NCI-H2196 (cell line): ENCODE measurements around the gene CDH22.

Experiments
- DNase-seq: peaks from one replicate; lab custom pipeline; 2025; ENCODE audit not compliant: unreplicated experiment; lab: John Stamatoyannopoulos, UW

CDH22 gene

DNA sequence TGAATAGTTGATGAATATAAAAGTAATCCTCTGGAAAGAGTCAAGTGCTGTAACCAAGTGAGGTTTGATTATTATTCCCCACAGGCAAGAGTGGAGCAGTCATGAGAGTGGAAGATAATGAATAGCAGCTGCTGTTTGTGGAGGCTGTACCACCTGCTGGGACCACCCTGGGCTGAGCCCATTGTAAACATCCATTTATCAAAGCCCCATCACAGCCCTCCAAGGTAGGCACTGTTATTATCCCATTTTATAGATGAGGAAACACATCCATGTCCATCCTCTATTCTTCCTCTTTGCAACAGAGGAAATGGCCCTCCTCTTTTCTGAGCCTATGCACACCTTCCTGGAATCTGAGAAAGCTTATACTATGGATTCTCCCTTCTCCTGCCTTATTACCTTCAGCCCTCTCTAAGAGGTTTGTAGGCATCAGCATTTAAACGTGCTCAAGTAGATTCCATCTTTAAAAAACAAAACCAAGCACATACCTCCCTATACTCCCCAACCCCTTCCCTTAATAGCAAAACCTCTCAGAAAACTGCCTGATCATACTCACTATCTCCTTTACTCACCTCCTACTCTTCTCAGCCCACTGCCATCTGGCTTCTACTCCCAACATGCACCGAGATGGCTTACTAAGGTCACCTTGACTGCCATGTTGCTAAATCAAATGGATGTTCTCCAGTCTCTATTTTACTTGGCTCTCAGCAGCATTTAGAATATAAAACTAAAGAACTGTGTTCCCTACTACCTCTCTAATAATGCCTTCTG lies 37.1 kb downstream of the CDH22 start:
- DNase-seq: no peak

DNA sequence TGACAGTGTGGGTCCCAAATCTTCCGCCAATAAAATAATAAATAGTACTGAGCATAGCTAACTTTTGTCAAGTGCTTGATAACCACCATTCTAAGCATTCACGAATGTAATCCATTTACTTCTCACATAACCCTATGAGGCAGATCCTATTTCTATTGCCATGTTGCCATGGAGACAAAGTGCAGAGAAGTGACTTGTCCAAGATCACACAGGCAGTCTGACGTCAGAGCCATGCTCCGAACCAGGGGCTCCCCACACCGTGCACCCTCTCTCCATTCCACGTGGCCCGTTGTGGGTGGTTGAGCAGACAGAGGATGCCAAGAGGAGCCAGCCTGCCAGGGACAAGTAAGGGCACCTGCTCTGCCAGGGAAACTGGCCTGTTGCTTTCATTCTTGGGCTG lies 38.9 kb downstream of the CDH22 start:
- DNase-seq: no peak

DNA sequence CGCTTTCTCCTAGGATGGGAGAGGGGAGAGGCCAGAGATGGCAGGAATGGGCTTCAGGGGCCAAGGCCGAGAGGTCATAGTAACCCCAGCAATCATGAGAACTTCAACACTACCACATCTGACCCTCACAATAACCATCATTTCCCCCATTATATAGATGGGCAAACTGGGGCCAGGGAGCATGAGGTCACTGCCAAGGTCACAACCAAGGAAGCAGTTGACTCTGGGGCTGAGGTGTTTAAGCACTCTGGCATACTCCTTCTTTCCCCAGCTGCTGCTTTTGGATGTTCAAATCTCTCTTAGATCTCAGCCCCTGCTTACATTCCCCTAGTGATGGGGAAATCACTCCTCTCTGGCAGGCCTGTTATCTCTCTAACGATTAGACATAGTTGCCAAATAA lies 39.6 kb downstream of the CDH22 start:
- no peak for DNase-seq

DNA sequence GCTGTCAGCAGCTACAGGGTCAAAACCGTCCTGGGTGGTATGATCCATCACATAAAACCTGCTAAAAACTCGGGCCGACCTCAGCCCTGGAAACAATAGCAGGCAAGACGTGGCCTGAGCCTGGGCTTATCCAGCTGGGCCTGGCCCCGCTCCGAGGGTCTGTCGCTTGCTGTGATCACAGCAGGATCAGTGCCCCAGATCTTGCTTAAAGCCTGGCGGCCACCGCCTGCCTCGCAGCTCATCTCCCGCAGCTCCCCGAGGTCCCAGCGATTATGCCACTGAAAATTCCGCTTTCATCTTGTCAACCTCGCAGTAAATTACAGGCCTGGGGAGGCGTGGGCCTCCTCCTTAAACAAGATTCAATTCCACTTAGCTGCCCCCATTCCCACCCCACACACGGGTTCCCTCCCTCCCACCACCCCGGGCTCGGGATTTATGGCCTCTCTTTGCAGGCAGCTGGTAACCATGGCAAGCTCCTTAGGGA lies 40.1 kb downstream of the CDH22 start:
- DNase-seq: no peak

DNA sequence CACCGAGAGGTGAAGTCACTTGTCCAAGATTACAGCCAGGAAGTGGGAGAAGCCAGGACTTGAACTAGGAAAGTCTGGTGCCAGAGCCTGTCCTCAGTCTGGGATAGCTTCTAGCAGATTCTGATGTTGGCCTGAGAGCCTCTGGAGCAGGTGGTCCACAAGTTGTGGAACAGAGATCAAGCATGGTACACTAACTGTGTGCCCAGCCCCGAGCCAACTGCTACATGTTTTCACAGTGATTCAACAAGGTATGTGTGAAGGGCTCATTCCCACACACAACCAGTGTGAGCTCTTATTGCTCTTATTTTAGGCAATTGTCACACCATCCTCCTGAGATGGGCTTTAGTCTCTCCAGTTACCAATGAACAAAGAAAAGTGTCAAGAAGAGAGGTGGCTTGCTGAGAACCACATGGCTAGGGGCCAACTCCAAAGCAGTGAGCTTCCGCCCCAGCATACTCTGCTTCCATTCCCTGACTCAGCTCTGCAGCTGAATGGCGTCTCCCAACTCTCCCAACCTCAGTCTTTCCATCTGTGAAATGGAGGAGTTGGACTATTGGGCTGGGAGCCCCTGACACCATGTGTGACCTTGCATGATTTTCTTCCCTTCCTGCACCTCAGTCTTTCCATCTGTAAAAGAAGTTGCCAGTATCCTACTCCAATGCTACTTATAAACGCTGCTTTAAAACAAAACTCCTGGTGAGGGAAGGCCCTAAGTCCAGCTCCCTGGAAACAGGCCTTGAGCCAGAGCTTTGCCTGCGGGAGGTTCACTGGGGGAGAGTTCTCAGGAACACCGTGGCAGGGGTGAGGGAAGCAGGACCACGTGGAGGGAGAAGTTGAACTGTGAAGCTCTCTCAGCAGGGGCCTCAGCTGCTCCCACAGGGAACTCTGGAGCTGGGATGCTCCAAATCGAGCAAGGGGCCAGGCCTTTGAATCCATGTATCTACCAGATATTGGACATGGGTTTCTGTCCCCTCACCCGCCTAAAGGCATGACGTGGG lies 40.9 kb downstream of the CDH22 start:
- DNase-seq: no peak

DNA sequence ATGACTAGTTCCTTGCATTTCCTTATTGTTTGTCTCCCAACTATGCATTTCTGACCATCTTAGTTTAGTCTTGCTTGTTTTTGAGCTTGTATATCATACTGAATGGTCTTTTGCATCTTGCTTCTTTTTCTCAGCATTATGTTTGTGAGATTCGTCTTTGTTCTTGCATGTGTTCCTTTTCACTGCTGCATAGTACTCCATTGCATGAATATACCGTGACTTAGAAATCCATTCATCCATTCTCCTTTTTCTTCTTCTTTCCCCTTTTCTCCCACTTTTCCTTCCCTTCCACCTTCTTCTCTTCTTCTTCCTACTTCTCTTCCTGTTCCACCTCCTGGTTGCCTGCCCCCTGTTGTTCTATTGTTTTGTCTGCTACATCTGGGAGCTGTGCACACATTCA lies 42.8 kb downstream of the CDH22 start:
- DNase-seq: no peak

DNA sequence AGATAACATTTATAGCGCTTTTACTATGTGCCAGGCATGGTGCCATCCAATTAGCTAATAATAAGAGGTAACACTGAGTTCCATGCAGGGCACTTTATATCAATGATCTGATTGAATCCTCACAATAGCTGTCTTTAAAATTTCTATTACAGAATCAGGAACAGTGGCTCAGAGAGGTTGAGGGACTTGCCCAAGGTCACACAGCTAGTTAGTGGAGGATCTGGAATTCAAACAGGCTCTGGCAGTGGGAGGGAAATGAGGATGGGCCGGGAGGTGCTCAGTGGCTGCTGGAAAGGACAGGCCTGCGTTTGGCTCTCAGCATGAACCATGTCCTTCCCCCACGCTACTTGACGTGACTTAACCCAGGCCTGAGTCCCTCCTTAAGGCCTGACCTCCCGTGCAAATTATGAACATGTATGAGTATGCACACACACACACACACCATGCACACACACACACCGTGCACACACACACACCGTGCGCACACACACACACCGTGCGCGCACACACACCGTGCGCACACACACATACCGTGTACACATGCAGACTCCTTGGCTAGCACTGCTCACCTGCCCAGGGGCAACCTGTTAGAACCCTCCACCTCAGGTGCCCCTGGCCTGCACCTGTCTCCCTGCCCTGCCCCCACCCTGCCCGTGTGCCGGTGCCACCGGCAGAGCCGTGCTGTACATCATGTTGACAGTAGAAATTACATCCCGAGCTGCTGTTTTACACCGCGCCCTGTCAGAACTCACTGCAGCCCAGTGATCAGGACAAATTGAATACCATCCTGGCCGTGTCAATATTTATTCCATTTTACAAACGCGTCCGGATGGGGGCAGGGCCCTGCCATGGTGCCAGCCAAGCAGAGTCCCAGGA lies 43.7 kb downstream of the CDH22 start:
- DNase-seq: no peak

DNA sequence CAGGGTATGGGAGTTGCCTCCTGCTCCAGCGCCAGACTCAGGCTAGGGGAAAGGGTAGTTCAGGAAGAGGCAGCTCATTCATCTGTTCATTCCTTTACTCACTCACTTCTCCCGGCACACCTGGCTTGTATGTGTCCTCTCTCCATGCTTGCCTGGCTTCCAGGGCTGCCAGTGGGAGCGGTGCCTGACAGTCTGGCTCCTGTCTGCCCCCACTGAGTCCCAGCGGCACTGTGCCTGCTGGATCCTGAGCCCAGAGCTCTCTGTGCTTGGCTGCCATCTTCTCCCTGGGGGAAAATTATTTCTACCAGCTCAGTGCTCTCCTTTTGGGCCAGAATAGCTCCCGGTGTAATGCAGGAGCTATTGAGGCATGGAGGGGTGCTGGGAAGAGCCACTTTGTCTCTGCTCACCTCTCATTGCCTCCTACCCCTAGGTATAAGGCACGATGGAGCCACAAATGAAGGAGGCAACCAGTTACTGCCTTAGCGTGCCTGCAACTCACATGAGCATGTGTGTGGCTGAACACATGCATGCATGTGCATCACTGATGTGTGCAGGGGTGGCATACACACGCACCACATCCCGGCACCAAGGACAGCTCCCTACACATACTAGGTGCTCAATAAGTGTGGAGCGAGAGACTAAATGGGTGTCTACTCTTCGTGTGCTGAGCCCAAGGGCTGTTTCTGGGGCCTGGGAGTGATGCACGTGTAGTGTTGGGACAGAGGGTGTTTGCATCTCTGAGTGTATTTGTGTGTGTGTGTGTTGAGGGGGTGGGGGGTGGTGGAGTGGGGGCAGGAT lies 46.6 kb downstream of the CDH22 start:
- DNase-seq: no peak

DNA sequence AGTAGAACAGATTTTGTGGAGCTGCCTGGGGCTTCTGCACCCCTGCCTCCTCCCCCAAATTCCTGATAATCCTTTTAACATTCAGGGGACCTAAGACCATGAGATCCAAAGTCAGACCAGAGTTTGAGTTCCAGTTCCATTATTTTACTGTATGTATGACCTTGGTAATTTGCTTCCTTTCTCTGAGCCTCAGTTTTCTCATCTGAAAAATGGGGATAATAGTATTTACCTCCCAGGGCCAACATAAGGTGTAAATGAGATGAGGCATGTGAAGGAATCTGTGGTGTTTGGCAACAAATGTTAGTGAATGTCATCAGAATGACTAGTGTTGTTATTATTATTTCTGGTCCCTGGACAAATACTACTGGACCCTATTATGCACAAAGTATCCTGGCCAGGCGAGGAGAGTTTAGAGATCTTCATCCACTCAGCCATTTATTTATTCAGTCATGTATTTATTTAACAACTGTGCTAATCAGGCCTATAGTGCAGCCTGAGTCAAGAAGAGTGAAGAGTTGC lies 47.3 kb downstream of the CDH22 start:
- DNase-seq: no peak

DNA sequence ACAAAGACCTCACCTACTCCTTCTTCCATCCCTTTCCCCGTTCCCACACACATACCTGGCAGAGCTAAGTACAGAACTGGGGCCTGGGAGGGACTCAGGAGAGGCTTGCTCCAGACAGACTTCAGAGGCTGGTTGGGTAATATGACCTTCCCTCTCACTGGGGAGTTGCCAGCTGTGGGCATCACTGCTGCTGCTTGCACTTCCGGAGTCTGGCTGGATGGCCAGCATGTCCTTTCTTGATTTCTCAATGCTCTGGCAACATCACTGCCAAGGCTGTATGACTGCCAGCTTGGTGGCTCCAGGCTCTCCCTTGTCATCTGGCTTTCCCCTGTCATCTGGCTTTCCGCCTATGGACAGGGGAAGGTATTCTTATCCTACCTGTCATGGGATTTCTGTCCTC lies 47.8 kb downstream of the CDH22 start:
- peak; percentile 70 for DNase-seq

DNA sequence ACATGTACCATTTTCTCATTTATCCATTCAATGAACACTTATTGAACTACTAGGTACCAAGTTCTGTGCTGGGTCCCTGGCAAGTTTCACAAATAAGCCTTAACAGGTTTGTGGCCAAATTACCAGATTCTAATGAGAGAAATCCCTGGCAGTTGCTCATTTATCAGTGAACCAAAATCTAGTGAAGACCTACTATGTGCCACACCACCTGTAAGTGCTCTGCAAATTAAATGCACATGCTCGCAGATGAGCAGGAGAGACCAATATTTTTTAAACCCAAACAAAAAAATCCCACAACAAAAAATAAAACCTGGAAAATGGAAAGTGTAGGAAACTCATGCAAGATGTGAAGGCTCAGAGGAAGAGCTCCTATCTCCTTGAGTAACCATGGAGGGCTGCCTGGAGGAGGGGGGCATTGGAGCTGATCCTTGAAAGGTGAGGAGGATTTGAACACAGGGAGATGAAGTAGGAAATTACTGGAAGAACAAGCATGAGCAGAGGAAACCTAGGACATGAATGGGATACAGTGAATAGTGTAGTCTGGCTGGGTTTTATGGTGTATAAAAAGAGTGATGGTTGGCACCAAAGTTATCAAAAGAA lies 48.9 kb downstream of the CDH22 start:
- DNase-seq: no peak

DNA sequence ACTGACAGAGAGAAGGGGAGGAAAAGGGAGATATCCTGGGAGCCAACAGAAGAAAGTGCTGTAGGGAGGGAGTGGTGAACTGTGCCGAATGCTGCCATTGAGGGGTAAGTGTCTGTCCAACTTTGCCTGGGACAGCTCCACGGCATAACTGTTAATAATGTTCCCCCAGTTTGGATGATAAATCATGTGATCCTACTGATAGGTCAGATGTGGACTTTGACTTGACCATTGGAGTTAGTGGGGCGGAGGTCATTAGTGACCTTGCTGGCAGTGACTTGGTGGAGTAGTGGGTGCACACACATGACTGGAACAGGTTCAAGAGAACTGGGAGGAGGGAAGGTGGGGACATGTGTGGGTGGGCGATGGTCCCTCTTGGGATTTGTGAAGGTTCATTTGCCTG lies 50.4 kb downstream of the CDH22 start:
- DNase-seq: no peak

DNA sequence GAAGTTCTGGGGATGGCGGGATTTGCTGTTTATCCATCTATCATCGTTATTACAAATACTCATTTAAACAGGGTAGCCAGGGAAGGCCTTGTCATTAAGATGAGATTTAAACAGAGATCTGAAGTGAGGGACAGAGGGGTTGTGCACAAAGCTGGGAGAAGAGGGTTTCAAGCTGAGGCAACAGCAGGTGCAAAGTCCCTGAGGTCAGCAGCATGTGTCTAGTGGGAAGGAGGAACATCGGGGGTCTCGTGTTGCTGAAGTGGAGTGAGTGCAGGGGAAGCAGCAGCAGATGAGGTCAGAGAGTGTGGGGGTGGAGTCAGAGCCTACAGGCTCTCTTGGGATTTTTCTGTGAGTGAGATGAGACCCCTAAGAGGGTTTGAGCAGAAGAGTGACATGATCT lies 52.0 kb downstream of the CDH22 start:
- no peak for DNase-seq

DNA sequence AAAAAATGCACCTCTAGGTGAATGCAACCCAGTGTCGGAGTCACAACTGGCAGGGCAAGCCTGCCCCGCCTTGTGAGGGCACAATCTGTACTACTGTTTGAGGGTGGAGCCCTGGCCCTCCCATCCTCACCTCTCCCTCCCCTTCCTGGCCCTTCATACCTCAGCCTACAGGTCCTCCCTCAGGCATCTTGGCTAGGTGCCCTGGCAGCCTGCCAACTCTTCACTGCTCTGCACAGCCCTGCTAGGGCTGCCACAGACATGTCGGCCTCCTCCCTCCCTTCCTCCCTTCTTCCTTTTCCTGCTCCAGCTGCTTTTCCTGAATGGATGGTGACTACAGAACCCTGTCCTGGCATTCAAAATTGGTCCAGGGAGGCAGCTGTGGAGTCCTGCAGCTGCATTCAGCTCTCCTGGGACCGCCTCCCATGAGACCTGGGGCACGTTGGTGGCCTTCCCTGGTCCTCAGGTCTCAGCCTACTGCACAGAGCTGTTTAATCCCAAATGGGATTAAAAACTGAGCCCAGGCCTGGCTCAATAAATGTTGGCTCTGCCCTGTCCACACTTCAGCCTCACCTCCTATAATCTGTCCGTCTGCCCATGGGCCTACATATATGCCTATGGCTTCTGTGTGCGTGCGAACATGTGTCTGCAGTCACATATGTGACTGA lies 52.7 kb downstream of the CDH22 start:
- DNase-seq: peak; percentile 98

DNA sequence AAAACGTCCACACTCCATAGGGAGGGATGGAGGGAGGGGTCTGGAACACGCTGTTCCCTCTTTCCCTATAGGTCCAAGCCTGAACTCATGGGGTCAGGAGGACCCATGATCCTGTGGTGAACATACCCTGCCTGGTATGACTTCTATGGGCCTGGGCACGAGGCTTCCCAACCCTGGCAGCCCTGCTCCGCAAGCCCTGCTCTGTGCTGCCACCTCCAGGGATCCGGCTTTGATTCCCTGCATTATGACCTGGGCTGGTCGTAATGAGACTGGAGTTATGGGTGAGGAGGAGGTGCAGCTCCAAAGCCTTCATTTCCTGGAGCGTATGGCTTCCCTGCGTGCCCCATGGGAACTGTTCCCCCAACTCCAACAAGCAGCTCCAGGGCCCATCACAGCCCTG lies 54.9 kb downstream of the CDH22 start:
- peak; percentile 17 for DNase-seq

DNA sequence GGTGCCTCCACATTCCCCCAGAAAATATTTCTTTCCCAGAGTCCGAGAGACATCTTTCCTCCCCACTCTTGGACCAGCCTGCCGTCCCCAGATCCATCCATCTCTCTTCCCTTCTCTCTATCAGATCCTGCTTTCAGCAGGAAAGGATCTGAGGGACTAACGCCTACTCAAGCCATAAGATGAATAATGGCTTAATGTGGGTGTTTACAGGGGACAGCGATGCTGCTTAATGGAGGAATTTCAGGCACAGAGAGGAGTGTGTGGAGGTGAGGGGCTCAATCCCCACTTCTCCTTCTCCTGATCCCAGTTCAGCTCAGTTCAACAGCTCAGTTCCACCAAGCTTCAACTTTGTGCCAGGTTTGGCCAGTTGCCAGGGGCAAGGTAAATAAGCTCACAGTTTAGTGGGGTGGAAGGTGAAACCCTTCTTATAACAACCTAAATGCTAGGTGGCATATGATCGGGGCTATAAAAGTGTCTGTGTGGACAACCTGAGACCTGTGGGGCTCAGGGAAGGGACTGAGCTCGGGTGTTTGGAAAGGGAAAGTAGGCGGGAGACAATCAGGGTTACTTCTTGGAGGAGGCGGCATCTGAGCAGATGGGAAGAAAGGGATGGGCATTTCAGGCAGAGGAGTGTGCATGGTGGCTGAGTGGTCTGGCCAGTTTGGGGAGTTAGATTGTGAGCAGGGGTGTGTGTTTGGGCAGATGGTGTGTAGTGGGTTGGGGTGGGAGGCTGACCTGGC lies 55.8 kb downstream of the CDH22 start:
- DNase-seq: peak; percentile 19

DNA sequence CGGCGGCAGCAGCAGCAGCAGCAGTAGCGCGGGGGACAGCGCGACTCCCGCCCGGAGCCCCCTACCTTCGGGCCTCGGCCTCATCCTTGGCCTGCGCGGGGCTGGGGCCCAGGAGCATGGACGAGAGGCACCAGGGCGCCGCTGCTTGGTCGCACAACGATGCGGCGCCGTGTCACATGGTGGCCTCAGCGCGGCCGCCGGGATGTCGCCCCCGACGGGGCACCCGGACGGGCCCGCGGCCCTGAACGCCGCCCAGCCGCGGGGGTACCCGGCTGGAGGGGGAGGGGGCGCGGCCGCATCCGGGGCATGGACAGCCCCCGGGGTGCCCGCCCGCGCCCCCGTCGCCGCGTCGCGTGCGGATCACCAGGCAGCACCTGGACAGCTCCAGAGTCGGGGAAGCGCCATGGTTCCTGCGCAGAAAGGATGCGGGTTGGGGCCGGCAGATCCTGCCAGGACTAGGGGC lies 57.1 kb downstream of the CDH22 start:
- DNase-seq: no peak

DNA sequence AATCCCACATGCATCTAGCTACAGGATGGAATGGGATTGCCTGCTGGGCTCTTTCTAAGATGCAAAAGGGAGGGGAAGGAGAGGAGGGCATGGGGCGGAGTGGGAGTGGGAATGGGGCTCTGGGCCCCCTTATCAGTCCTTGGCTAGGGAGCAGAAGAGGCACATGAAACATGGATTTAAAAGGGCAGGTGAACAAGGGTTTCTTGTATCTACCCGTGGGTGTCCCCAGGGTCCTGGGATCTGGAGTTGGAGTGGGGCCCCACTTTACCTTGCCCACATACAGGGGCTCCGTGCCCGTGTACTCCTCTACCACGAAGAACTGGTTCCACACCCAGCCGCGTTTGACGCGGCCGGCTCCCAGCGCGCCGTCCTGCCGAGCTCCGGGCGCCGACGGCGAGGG lies 57.5 kb downstream of the CDH22 start:
- DNase-seq: no peak
